OCI-M2 (cell line): ENCODE results near the gene MGRN1.

ENCODE experiments used
- DNase-seq: peaks from one replicate; lab custom pipeline; 2025; ENCODE audit not compliant: unreplicated experiment; lab: John Stamatoyannopoulos, UW

Gene MGRN1

DNA sequence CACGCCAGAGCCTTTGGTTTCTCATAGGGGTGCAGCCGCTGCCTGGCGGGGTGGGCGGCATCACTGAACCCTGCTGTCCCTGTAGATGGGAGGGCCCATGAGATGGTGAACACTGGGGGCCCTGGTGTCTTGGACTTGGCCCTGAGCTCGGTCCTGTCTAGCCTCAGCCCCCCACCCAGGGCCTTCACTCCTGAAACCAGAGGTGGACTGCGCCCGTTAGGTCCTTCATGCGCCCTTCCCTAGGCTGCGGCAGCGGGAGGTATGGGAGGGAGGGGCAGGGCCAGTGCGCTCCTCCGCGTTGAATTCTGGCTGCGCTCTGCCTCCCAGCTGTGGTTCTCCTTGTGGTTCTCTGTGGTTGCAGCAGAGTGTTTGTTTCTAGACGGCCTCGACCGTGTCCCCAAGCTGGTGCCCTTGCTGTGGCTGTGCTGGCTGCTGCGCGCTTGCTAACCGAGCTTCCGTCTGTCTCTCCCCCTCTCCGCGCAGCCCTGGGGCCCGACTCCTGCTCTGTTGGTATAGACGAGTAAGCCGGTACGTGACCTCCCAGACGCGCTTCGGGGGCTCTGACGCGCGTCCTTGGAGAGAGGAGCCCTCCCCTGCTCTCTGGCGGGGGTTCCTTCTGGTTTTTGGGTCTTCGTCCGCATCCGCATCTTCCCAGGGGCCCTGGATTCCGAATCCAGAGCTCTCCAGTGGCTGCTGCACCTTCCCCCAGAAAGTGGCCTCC, 61.3 kb downstream of the MGRN1 start:
- no peak for DNase-seq

DNA sequence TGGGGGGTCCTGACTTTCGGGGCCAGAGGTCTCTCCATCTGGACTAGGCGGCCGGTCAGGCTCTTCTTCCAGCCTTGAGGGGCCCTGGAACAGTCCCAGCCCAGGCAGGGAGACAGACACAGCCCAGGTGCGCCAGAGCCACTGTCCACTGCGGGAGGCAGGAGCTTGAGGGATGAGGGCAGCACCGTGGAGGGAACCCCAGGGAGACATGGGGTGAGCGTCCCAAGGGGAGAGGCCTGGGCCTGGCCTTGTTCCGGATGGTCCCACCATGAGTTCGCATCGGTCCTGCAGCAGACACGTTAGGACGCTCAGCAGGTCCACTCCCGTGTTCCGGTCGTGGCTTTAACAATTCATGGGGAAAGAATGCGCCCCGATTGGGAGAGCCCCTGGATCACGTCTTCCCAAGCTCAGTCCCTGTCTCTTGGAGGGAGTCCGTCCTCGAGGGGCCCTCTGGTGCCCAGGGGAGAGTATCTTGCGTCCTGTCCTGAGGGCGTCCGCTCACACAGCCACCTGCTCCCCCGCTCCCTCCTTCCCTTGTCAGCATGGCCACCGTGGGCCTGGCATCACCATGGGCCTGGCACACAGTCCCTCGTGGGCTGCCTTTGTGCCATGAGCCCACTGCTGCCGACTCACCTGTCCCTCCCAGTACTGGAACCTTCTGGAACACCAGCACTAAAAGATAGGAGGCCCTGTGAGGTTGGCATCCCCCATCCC, 62.0 kb downstream of the MGRN1 start:
- DNase-seq: no peak

DNA sequence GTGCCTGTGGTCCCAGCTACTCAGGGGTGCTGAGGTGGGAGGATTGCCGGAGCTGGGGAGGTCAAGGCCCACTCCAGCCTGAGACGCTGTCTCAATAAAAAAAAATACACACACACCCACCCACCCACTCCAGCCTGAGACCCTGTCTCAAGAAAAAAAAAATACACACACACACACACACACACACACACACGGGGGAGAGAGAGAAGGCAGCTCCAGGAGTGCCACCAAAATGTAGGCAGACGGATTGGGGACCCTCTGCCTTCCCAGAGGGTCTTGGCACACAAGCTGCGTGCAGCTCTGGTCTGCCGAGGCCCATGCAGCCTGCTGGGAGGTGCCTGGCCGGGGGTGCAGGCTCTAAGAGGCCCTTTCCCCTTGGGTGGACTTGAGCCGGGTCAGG, 62.8 kb downstream of the MGRN1 start:
- no peak for DNase-seq

DNA sequence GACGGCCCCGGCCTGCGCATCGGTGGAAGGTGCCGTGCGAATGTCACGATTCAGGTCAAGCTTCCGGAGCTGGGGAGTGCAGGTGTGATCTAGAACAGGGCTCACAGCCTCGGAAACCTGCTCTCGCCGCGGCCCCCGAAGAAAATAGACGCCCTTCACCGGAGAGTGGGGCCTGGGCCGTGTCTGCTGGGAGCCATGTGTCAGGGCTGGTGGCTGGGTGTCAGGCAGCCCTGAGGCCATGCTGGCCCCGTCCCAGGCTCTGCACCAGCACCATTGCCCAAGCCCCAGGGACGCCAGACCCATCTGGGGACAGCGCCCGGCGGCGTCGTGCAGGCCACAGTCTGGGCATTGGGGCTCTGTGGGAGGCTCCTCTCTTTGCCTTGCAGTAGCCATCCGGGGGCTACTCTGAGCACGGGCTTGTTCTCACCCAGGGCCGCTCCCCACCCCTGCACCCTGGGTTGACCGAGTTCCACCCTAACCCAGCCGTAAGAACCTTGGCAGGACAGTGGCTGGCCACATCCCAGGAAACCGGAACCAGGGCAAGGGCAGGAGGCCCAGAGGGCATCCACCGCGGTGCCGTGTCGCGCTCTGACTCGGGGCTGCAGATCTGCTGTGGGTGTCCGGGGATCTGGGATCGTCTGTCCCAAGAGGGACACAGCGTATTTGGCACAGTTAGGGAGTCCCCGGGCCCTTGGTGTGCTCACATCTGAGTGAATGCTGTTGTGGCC, 63.5 kb downstream of the MGRN1 start:
- no peak for DNase-seq

DNA sequence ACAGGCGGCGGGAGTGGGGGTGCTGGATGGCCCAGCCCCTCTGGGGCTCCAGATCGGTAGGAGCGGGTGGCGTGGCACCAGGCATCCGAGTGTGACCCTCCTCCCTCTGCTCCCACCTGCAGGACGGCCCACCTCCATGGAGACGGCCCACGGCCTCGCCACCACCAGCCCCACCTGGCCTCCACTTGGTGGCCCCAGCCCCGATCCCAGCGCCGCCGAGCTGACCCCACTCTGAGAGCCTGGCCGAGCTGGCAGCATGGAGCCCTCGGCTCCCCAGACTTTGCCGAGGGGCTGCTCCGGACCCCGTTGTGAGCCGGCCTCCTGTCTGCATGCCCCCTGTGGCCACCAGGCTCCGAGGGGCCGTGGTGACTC, 64.0 kb downstream of the MGRN1 start:
- no peak for DNase-seq

DNA sequence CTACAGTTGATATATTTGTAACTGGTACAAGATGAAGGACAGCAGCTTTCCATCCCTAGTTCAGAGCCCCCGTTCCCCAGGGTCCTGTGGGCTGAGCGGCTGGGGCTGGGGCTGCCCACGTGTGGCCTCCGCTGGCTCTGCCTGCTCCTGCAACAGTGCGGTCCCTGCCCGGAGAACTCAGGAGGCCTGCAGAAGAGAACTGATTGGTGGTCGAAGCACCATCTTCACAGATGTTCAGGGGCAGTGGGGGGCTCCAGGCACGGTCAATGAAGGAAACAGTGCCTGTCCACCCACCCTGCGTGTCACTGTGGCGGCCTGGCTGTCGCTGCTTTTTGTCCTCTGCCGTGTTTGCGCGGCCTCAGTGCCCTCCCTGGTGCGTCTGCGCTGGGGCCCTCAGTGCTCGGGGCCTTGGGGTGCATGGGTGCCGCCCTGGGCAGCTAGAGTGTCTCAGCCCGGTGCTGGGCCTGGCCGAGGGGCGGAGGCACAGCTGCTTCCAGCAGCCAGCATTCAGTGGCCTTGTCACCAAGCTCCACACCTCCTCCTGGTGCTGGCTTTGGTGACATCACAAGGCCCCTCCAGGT, 64.6 kb downstream of the MGRN1 start:
- no peak for DNase-seq

DNA sequence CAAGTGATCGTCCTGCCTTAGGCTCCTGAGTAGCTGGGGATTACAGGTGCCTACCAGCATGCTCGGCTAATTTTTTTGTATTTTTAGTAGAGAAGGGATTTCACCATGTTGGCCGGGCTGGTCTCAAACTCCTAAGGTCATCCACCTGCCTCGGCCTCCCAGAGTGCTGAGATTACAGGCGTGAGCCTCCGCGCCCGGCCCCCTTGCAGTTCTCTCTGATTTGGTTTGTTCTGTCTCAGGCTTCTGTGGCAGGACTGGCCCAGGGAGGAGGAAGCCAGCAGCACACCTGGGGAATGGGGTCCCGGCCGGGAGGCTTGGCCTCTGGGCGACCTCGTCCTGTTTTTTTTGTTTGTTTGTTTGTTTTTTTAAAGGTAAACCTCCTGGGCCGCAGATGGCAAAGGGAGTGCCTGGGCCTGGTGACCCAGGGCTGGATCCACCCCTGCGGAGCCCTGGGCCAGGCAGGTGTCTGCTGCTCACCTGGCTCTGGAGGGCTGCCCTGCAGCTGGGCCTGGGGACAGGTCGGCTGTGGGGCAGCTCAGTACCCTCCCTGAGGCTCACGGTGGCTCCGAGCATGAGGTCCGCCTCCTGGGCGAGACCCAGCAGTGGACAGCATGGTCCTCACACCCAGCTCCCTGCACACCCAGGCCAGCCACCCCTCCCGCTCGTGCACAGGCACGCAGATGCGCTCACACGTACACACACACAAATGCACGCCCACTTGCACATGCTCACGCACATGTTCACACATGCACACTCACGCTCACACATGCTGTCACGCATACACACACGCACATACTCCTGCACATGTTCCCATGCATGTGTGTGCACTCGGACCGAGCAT, 65.5 kb downstream of the MGRN1 start:
- no peak for DNase-seq

DNA sequence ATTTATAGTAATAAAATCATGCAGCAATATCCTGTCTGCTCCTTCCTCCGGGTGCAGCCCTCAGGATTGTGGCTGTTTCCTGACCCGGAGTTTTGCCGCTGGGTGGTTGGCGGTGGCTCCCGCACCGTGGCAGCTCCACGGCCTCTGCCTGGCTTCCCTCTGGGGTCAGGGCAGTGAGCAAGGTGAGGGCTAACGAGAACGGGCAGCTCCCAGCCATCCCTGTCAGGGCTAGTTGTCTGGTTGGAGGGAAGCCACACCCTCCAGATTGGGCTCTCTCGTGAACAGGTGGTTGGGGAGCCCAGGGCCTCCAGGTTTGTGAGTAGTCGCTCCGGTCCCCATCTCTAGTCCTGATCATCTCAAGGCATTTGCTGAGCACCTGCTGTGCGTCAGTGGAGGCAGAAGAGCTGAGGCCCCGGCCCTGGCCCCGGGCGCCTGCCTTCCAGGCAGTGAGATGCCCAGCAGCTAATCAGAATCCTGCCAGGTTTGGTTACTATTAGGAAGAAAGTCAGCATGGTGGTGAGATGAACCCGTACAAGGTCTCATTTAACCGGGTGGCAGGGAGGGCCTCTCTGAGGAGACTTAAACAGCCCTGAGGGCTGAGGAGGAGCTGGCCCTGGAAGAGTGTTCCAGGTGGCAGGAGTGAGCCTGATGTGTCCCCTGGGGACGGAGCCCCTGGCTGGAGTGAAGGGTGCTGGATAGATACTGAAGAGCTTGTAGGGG, 66.5 kb downstream of the MGRN1 start:
- DNase-seq: no peak

DNA sequence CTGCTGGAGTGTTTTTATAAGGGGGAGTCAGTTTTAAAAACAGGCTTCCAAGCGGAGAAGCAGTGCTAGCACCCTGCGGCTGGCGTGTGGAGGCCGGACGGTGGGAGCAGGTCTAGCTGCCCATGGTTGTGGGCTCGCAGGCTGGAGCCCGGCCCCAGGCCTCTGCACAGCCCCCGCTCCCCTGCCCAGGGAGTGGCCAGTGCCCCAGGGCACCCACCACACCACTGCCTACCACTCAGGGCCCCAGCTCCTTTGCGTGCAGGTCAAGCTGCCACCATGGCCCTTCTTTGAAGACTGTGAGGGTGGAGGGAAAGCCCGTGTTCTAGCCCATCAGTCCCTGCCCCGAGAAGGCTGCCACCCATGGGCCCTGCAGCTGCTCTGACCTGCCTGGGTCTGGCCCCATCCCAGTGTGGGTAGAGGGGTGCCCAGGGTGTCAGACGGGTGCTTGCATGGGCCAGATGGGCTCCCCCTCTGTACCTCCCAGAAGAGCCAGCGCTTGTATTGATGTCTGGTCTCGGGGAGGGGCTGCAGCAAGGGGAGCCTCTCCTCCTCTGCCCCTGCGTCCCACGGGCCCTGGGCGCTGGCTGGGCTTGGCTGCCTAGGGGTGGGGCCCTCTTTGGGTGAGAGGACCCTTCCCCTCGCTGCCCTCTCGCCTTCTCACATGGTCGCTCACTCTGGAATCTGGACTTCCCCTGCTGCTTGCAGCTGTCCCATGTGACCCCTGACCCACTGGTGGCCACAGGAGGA, 67.2 kb downstream of the MGRN1 start:
- no peak for DNase-seq

DNA sequence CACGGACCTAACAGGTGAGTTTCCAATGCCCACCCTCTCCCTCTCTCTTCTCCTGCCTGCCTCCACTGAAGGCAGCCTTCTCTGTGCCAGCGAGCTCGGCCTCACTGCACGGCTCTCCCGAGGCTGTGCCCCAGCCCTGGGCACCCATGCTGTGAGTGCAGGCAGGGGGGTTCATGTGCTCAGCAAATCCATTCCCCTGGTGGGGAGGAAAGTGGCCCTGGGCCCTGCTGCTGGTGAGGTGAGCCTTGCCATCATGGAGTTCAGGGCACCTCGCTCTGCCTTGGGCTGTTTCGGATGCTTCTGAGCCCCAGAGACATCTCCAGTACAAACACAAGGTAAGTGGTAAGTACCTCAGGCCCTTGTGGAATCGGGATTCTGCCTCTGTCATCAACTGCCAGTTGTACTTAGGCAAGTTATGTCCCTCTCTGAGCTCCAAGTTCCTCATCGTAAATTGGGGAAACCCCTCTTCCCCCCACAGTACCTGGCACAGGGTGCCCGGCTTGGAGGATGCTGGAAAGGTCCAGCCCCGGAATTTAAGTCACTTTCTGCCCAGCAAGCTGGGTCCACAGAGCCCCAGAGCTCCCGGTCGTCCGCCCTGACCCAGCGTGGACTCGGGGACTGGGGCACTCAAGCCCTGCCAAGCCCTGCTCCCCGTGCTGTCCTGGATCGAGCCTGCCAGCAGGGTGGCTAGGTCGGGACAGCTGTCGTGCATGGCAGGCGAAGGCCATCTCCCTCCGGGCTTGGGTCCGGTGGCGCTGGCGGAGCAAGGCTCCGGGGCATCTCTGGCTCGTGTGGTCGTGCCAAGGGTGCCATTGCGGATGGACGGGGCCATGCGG, 68.1 kb downstream of the MGRN1 start:
- DNase-seq: no peak

DNA sequence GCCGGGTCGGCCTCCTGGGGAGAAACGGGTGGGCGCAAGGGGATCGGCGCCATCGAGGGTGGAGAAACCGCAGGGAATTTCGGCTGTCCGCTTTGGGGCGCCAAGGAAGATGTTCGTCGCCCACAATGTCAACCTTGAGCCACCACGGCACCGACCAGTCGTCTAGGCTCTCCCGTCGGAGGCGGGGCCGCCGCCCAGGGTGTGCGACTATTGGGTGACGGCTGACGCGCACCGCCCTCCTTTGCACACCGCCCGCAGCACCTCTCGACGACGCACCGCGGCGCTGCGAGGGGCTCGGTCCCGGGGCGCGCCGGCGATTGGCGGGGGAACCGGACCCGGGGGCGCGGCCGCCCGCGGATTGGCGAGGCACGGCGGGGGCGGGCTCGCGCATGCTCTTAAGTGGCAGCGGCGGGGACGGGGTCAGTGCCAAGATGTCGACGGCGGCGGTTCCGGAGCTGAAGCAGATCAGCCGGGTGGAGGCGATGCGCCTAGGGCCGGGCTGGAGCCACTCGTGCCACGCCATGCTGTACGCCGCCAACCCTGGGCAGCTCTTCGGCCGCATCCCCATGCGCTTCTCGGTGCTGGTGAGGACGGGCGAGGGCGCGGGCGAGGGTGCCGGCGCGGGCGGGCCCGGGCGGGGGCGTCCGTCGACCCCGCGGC, 68.8 kb downstream of the MGRN1 start, which contains the start of gene NUDT16L1:
NUDT16L1 (plus strand) TSS at position 267 of the 660 bp plus-strand sequence; CDS start at position 432, 165 bp downstream.
- peak; percentile 19 for DNase-seq

DNA sequence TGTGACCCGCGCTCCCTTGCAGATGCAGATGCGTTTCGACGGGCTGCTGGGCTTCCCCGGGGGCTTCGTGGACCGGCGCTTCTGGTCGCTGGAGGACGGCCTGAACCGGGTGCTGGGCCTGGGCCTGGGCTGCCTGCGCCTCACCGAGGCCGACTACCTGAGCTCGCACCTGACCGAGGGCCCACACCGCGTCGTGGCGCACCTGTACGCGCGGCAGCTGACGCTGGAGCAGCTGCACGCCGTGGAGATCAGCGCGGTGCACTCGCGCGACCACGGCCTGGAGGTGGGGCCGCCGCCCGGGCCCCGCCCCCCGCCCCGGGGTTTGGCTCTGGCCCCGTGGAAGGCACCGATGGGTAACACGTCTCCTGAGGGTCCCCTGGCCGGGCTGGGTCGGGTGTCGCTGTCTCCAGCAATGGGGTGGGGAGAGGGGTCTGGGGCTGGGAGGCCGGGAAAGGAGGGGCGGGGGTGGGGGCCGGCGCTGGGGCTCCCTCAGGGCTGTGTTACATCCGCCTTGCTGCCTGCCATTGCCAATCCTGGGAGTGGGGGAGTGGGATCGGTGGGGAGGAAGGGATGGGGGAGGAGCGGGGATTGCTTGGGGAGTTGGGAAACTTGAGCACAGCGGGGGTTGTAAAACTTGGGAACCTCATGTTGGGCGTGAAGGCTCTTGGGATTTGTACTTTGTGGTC, 69.5 kb downstream of the MGRN1 start:
- no peak for DNase-seq

DNA sequence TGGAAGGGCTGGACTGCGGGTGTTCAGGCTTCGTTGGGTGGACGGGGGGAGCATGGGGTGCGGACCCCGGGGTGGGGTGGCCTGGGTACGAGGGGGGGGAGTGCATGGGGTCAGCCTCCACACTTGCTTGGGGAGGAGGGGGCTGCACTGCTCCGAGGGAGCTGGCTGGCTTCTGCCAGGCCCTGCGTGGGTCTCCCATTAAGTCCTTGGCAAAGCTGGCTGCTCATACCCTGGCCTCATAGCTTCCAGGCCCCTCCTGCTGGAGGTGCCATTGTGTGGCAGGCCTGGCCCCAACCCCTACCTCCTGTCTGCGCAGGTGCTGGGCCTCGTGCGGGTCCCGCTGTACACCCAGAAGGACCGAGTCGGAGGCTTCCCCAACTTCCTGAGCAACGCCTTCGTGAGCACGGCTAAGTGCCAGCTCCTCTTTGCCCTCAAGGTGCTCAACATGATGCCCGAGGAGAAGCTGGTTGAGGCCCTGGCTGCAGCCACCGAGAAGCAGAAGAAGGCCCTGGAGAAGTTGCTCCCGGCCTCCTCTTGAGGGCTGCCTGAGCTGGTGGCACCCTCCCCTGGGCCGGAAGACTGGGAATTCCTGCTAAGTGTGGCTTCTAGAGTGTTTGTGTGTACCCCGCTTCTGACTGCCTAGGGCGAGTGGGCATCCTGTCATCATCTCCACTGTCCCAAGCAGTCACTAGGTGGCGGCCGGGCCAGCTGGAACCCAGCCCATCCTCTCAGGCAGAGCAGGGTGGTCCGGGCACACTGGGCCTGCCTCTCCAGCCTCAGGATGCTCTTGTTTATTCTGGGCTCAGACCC, 70.2 kb downstream of the MGRN1 start:
- no peak for DNase-seq

DNA sequence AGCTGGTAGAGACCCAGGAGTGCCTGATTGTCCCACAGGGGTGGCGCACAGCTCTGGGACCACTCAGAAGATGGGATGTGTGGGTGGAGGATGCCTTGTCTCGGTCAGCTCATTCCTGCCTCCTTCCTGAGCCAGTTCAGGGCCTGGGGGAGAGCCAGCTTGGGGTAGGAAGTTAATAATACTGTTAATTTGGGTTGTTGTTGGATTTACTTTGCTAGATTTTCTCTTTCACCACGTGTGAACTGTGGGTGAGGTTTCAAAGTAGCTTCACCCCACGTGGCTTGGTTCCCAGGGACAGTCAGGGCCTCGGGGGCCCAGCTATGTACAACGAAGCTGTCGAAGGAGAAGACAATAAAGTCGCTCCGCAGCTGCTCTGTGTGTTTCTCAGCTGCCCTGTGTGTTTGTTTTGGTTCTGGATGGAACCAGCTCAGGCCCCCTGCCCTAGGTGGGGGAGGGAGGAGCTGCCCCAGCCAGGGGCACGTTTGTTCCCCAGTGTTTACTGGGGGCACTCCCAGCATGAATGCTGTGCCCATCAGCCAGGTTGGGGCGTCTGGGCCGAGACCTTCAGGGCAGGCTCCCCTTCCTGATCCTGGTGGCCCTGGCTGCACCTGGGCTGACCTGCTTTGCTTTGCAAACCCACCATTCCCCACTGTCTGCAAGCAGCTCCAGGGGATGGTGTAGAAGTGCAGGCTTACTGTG, 71.0 kb downstream of the MGRN1 start:
- no peak for DNase-seq

DNA sequence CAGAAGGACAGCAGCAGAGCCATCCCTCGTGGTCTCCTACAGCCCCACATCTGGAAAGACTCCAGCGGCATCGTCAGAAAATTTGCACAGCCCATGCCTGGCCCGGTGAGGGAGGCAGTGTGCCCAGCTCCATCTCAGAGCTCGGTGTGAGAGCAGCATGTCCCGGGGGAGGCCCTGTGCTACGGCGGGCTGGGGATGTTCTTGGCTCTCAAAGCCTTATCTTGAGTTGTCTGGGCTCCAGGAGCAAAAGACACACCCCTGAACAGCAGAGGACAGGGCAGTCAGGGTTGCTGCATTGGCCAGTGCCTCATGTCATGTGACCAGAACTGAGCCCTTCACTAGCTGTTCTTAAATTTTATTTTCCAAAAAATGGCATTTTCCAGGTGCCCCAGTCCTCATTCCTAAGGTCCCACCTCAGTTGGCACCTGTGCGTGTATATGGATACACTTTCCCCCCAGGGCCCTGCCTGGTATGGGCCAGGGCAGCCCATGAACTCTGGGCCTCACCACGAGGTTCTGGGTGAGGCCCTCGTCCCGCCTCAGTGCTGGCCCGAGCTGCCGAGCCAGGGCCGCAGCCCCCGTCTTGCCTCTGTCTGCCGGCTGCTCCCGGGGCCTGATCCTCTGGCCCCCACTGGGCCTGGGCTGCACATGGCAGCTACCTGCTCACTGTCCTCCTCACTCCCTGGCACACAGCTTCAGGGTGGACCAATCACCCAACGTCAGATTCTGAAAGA, 71.7 kb downstream of the MGRN1 start:
- no peak for DNase-seq
